NB4 (cell line): Measurements from ENCODE around the gene BEX3.
A peak's percentile ranks its signal among the peaks of the same experiment; 100 is the strongest.

Experiments used
- DNase-seq: peaks from one replicate; pipeline ENCODE4 v3.0.0; 2010; ENCODE audit warnings: low read depth
- H3K4me3 ChIP-seq: one replicate; pipeline ENCODE4 v1.5.1; 2011; ENCODE audit warnings: mild to moderate bottlenecking, low read depth, low read length, moderate library complexity
- CTCF ChIP-seq: IDR thresholded peaks from one replicate; pipeline ENCODE4 v1.5.1; 2012; ENCODE audit warnings: low read depth, low read length
- MAX ChIP-seq: IDR thresholded peaks from 2 replicates; pipeline ENCODE4 v1.6.1; 2011; ENCODE audit warnings: low read depth, low read length
- MYC ChIP-seq: IDR thresholded peaks from 2 replicates; pipeline ENCODE4 v1.6.1; 2011; ENCODE audit warnings: low read depth, low read length
- POLR2A ChIP-seq: IDR thresholded peaks from 2 replicates; pipeline ENCODE4 v1.6.1; 2011; ENCODE audit warnings: mild to moderate bottlenecking; ENCODE audit not compliant: insufficient read length; ENCODE audit errors: extremely low read depth

The BEX3 gene

GRCh38 chrX:103399744-103400143, 23.4 kb downstream of the BEX3 start:
- TF ChIP-seq MAX (no peak), CTCF (no peak), POLR2A (no peak), MYC (no peak)
- no peak for DNase-seq
- H3K4me3 ChIP-seq: no peak overlapping the region

GRCh38 chrX:103400931-103401330, 24.6 kb downstream of the BEX3 start:
- no peak overlapping the region for H3K4me3 ChIP-seq
- TF ChIP-seq CTCF (no peak), POLR2A (no peak), MAX (no peak), MYC (no peak)
- no peak for DNase-seq

- no peak for TF ChIP-seq CTCF
- no peak for TF ChIP-seq POLR2A
- TF ChIP-seq MYC: no peak
- TF ChIP-seq MAX: no peak
- DNase-seq: peak; percentile 22
- H3K4me3 ChIP-seq: no peak overlapping the region
These were observed 28.1 kb downstream of the BEX3 start for GRCh38 chrX:103404231-103405008.

GRCh38 chrX:103405009-103405333, 28.6 kb downstream of the BEX3 start:
- TF ChIP-seq CTCF (no peak), MAX (no peak), POLR2A (no peak), MYC (no peak)
- H3K4me3 ChIP-seq: no peak overlapping the region
- DNase-seq: no peak

GRCh38 chrX:103406256-103406655, 29.9 kb downstream of the BEX3 start:
- H3K4me3 ChIP-seq: no peak overlapping the region
- DNase-seq: no peak
- no peak for TF ChIP-seq POLR2A
- TF ChIP-seq MAX: no peak
- TF ChIP-seq CTCF: no peak
- TF ChIP-seq MYC: no peak
